ENCODE data around the gene OR7G3.

The OR7G3 gene

GRCh38 chr19:9116547-9116946 is 10.2 kb downstream of the OR7G3 start:
- Histone ChIP-seq H3K4me3 (ENCODE audit: low read depth in 1 of 2, low read length in 2 of 2) (no peak overlapping the region), H3K9me3 (ENCODE audit: control insufficient read depth in 1 of 2, low read length in 2 of 2) (no peaks in the 10 kb centered on the region), H3K27me3 (ENCODE audit: control insufficient read depth in 1 of 2, insufficient read depth in 2 of 2, low read length in 2 of 2) (no peaks in the 10 kb centered on the region), H3K27ac (ENCODE audit: low read depth, low read length) (no peak overlapping the region), H3K36me3 (ENCODE audit: control insufficient read depth in 1 of 2, insufficient read depth in 2 of 2, low read length in 2 of 2) (no peaks in the 10 kb centered on the region), H3K9ac (ENCODE audit: low read depth in 1 of 2, low read length in 2 of 2) (no peak overlapping the region), H3K4me1 (ENCODE audit: control insufficient read depth in 1 of 2, insufficient read depth in 2 of 2, low read length in 2 of 2) (no peaks in the 10 kb centered on the region)

DNA sequence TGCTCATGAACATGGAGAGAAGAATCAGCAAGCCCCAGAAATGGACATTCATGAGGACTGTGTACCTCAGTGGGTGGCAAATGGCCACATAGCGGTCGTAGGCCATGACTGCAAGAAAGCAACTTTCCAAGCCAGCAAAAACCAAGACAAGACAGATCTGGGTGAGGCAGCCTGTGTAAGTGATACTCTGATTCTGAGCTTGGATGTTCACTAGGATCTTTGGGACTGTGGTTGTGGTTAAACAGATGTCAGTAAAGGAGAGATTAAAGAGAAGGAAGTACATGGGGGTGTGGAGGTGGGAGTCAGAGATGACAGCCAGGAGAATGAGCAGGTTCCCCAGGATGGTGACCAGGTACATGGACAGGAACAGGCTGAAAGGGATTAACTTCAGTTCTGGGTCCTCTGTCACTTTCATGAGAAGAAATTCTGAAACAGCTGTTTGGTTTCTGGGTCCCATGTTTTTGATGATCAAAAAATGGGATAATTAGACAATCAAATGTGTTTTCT is 11.4 kb downstream of the OR7G3 start, which contains the start of gene OR7G1:
Gene OR7G1, minus strand, starts transcription at position 457 of the 507 bp plus-strand sequence. Its CDS starts 0 bp downstream, at position 457.
- Histone ChIP-seq H3K36me3 (ENCODE audit: control insufficient read depth in 1 of 2, insufficient read depth in 2 of 2, low read length in 2 of 2) (no peaks in the 10 kb centered on the region), H3K9me3 (ENCODE audit: control insufficient read depth in 1 of 2, low read length in 2 of 2) (no peaks in the 10 kb centered on the region), H3K4me1 (ENCODE audit: control insufficient read depth in 1 of 2, insufficient read depth in 2 of 2, low read length in 2 of 2) (no peaks in the 10 kb centered on the region), H3K27me3 (ENCODE audit: control insufficient read depth in 1 of 2, insufficient read depth in 2 of 2, low read length in 2 of 2) (no peaks in the 10 kb centered on the region), H3K4me3 (ENCODE audit: low read depth in 1 of 2, low read length in 2 of 2) (no peak within 1 kb of the TSS), H3K9ac (ENCODE audit: low read depth in 1 of 2, low read length in 2 of 2) (no peak within 1 kb of the TSS), H3K27ac (ENCODE audit: low read depth, low read length) (no peak within 1 kb of the TSS)

- Histone ChIP-seq H3K9ac (ENCODE audit: low read depth in 1 of 2, low read length in 2 of 2) (no peak overlapping the region), H3K27me3 (ENCODE audit: control insufficient read depth in 1 of 2, insufficient read depth in 2 of 2, low read length in 2 of 2) (no peaks in the 10 kb centered on the region), H3K27ac (ENCODE audit: low read depth, low read length) (no peak overlapping the region), H3K9me3 (ENCODE audit: control insufficient read depth in 1 of 2, low read length in 2 of 2) (no peaks in the 10 kb centered on the region), H3K36me3 (ENCODE audit: control insufficient read depth in 1 of 2, insufficient read depth in 2 of 2, low read length in 2 of 2) (no peaks in the 10 kb centered on the region), H3K4me3 (ENCODE audit: low read depth in 1 of 2, low read length in 2 of 2) (no peak overlapping the region), H3K4me1 (ENCODE audit: control insufficient read depth in 1 of 2, insufficient read depth in 2 of 2, low read length in 2 of 2) (no peaks in the 10 kb centered on the region)
Observed at GRCh38 chr19:9109959-9110358, 16.8 kb downstream of the OR7G3 start.

- Histone ChIP-seq H3K4me3 (ENCODE audit: low read depth in 1 of 2, low read length in 2 of 2) (no peak within 1 kb of the TSS), H3K9ac (ENCODE audit: low read depth in 1 of 2, low read length in 2 of 2) (no peak within 1 kb of the TSS), H3K9me3 (ENCODE audit: control insufficient read depth in 1 of 2, low read length in 2 of 2) (no peaks in the 10 kb centered on the region)
Observed at GRCh38 chr19:9107375-9107774, 19.4 kb downstream of the OR7G3 start, which contains the start of gene OR7G2. Gene OR7G2, minus strand, starts transcription at chr19:9107475. Its CDS starts 4,232 bp downstream, at chr19:9103243.

DNA sequence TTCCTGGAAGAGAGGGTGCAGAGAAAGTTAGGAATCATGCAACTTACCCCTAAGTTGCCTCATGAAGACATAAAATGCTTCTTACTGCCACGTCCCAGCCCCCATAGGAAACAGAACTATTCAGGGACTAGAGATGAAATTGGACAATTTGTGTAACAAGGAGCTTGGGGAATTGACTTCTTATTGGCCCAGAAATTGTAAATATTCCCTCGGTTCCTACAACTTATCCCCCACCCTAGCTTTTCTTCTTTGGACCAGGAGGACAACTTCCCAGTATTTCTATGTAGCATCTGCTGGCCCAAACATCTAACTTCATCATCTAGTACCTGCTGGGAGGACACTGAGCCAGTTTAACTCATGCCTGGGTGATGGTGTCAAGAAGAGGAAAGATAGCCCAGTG is 40.0 kb downstream of the OR7G3 start, which contains the start of gene OR1M1:
Gene OR1M1, plus strand, starts transcription at position 301 of the 400 bp plus-strand sequence. CDS start 6,184 bp downstream, outside the sequence.
- no peaks in the 10 kb centered on the region for H3K4me1 ChIP-seq (ENCODE audit: control insufficient read depth in 1 of 2, insufficient read depth in 2 of 2, low read length in 2 of 2)
- no peaks in the 10 kb centered on the region for H3K36me3 ChIP-seq (ENCODE audit: control insufficient read depth in 1 of 2, insufficient read depth in 2 of 2, low read length in 2 of 2)
- no peak within 1 kb of the TSS for H3K4me3 ChIP-seq (ENCODE audit: low read depth in 1 of 2, low read length in 2 of 2)
- no peaks in the 10 kb centered on the region for H3K9me3 ChIP-seq (ENCODE audit: control insufficient read depth in 1 of 2, low read length in 2 of 2)
- no peak within 1 kb of the TSS for H3K9ac ChIP-seq (ENCODE audit: low read depth in 1 of 2, low read length in 2 of 2)
- H3K27ac ChIP-seq (ENCODE audit: low read depth, low read length): no peak within 1 kb of the TSS
- H3K27me3 ChIP-seq (ENCODE audit: control insufficient read depth in 1 of 2, insufficient read depth in 2 of 2, low read length in 2 of 2): no peaks in the 10 kb centered on the region

More at GRCh38 chr19:9107375-9107774, 19.4 kb downstream of the OR7G3 start, which contains the start of gene OR7G2:
- Histone ChIP-seq H3K4me1 (ENCODE audit: control insufficient read depth in 1 of 2, insufficient read depth in 2 of 2, low read length in 2 of 2) (no peaks in the 10 kb centered on the region), H3K36me3 (ENCODE audit: control insufficient read depth in 1 of 2, insufficient read depth in 2 of 2, low read length in 2 of 2) (no peaks in the 10 kb centered on the region), H3K27ac (ENCODE audit: low read depth, low read length) (no peak within 1 kb of the TSS), H3K27me3 (ENCODE audit: control insufficient read depth in 1 of 2, insufficient read depth in 2 of 2, low read length in 2 of 2) (peaks cover 0 to 3% of the 10 kb centered on the region in 2 donors)

GRCh38 chr19:9078651-9079050 is 48.1 kb downstream of the OR7G3 start:
- H3K27me3 ChIP-seq (ENCODE audit: control insufficient read depth in 1 of 2, insufficient read depth in 2 of 2, low read length in 2 of 2): no peaks in the 10 kb centered on the region
- H3K9me3 ChIP-seq (ENCODE audit: control insufficient read depth in 1 of 2, low read length in 2 of 2): no peaks in the 10 kb centered on the region
- H3K4me1 ChIP-seq (ENCODE audit: control insufficient read depth in 1 of 2, insufficient read depth in 2 of 2, low read length in 2 of 2): peaks cover 7 to 8% of the 10 kb centered on the region in 2 donors
- no peak overlapping the region for H3K4me3 ChIP-seq (ENCODE audit: low read depth in 1 of 2, low read length in 2 of 2)
- H3K36me3 ChIP-seq (ENCODE audit: control insufficient read depth in 1 of 2, insufficient read depth in 2 of 2, low read length in 2 of 2): no peaks in the 10 kb centered on the region
- H3K9ac ChIP-seq (ENCODE audit: low read depth in 1 of 2, low read length in 2 of 2): no peak overlapping the region
- H3K27ac ChIP-seq (ENCODE audit: low read depth, low read length): no peak overlapping the region

DNA sequence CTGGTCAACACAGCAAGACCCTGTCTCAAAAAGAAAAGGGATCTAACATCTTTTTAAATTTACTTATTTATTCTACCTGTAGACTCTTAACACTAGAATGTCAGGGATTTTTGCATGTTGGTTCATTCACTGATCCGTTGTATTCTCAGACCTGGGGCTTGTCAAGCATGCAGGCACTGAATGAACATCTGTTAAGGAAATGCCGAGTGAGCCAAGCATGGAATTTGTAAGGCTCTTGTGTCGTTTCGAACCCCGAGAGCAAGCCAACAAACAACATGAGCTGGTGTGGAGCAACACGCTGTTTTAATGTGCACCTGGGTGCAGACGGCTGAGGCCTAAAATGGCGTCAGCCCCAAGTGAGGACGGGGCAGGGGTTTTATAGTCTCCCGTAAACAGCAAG is 49.8 kb downstream of the OR7G3 start:
- no peak overlapping the region for H3K9ac ChIP-seq (ENCODE audit: low read depth in 1 of 2, low read length in 2 of 2)
- H3K4me1 ChIP-seq (ENCODE audit: control insufficient read depth in 1 of 2, insufficient read depth in 2 of 2, low read length in 2 of 2): peaks cover 7 to 8% of the 10 kb centered on the region in 2 donors
- no peak overlapping the region for H3K4me3 ChIP-seq (ENCODE audit: low read depth in 1 of 2, low read length in 2 of 2)
- H3K9me3 ChIP-seq (ENCODE audit: control insufficient read depth in 1 of 2, low read length in 2 of 2): no peaks in the 10 kb centered on the region
- H3K27me3 ChIP-seq (ENCODE audit: control insufficient read depth in 1 of 2, insufficient read depth in 2 of 2, low read length in 2 of 2): no peaks in the 10 kb centered on the region
- H3K27ac ChIP-seq (ENCODE audit: low read depth, low read length): no peak overlapping the region
- no peaks in the 10 kb centered on the region for H3K36me3 ChIP-seq (ENCODE audit: control insufficient read depth in 1 of 2, insufficient read depth in 2 of 2, low read length in 2 of 2)

All from duodenal mucosa (tissue), 2 donors.